Astrocyte of the cerebellum (primary cell): ENCODE data around the gene MINK1.

Experiments
- DNase-seq: peaks from one replicate; pipeline ENCODE4 v3.0.0-alpha.2; 2011; ENCODE audit warnings: low read depth
- H3K4me3 ChIP-seq: 2 replicates; pipeline ENCODE4 v1.5.1; 2011; ENCODE audit warnings: mild to moderate bottlenecking, low read depth, low read length, moderate library complexity
- in situ Hi-C: cut with HindIII; loops from 2 replicates; pipeline ENCODE4 v1.10.0; 2017; ENCODE audit warnings: low sequenced_read_pairs
- TF ChIP-seq, protein P1 (sequence below): IDR thresholded peaks from 2 replicates; pipeline ENCODE4 v1.5.1; 2012; ENCODE audit warnings: low read length, low read depth, moderate library complexity, mild to moderate bottlenecking; ENCODE audit errors: missing control alignments

MINK1 gene

DNA sequence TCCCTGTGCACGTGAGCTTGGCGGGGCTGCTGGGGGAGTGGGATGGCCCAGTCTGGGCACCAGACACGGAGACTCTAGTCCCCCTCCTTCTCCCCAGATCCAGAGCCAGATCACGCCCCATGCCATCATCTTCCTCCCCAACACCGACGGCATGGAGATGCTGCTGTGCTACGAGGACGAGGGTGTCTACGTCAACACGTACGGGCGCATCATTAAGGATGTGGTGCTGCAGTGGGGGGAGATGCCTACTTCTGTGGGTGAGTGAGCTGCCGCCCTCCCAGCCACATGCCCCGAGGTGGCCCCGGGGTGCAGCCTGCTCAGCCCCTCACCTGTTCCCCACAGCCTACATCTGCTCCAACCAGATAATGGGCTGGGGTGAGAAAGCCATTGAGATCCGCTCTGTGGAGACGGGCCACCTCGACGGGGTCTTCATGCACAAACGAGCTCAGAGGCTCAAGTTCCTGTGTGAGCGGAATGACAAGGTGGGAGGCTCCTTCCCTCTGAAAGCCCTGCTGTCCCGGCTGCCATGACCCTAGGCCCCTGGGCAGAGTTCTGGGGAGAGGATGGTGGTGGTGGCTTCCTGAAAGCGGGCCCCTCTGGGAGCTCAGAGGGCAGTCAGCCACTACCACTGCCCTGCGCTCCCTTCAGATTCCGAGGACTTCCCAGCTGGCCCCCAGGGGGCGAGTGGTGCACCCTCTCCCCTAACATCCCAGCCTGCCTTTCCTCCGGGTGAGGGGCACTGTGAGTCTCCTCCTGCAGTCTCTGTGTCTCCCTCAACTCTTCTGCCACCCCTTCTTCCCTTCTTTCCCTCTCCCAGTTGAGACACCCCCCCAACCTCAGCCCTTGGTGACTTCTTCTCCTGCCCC, 63.4 kb downstream of the MINK1 start:
- TF ChIP-seq, protein P1, sequence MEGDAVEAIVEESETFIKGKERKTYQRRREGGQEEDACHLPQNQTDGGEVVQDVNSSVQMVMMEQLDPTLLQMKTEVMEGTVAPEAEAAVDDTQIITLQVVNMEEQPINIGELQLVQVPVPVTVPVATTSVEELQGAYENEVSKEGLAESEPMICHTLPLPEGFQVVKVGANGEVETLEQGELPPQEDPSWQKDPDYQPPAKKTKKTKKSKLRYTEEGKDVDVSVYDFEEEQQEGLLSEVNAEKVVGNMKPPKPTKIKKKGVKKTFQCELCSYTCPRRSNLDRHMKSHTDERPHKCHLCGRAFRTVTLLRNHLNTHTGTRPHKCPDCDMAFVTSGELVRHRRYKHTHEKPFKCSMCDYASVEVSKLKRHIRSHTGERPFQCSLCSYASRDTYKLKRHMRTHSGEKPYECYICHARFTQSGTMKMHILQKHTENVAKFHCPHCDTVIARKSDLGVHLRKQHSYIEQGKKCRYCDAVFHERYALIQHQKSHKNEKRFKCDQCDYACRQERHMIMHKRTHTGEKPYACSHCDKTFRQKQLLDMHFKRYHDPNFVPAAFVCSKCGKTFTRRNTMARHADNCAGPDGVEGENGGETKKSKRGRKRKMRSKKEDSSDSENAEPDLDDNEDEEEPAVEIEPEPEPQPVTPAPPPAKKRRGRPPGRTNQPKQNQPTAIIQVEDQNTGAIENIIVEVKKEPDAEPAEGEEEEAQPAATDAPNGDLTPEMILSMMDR, result no peak
- in situ Hi-C loops, result no loop called here
- no peak for DNase-seq
- no peak overlapping the region for H3K4me3 ChIP-seq

DNA sequence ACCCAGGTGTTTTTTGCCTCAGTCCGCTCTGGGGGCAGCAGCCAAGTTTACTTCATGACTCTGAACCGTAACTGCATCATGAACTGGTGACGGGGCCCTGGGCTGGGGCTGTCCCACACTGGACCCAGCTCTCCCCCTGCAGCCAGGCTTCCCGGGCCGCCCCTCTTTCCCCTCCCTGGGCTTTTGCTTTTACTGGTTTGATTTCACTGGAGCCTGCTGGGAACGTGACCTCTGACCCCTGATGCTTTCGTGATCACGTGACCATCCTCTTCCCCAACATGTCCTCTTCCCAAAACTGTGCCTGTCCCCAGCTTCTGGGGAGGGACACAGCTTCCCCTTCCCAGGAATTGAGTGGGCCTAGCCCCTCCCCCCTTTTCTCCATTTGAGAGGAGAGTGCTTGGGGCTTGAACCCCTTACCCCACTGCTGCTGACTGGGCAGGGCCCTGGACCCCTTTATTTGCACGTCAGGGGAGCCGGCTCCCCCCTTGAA, 64.1 kb downstream of the MINK1 start:
- H3K4me3 ChIP-seq, result no peak overlapping the region
- in situ Hi-C loops, result no loop called here
- TF ChIP-seq, protein P1, result no peak
- DNase-seq, result no peak

DNA sequence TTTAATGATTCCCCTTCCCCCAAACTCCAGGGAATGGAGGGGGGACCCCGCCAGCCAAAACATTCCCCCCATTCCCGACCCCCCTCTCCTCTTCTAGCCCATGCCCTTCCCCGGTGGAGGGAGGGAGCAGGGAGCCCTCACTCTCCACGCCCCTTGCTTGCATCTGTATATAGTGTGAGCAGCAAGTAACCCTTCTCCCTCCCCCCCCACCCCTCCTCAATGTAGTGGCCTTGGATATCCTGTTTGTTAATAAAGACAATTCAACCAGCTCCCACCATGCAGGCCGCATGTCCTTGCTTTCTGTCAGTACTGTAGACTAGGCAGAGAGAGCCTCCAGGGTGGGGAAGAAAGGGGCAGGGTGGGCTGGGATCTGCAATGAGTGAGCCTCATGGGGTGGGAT, 64.6 kb downstream of the MINK1 start:
- in situ Hi-C loops, result no loop called here
- DNase-seq, result no peak
- TF ChIP-seq, protein P1, result no peak
- H3K4me3 ChIP-seq, result no peak overlapping the region

DNA sequence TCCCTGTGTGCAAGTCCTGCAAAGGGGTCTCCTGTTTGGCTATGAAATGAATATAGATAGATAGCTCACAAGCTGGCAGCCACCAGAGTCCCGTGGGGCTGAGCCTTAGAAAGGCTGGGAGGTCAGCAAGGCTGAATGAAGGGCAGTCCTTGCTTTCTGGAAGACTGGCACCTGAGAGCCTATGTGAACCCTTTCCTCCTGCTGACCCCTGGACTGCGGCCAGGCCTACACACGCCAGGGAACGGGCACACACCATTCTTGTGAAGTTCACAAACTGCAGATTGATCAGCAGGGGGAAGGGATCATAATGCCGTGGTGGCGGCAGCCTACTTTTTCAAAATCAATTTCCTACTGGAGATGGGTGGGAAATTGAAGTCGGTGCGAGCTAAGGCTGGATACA, 65.2 kb downstream of the MINK1 start:
- no peak overlapping the region for H3K4me3 ChIP-seq
- in situ Hi-C loops, result no loop called here
- TF ChIP-seq, protein P1, result no peak
- no peak for DNase-seq

DNA sequence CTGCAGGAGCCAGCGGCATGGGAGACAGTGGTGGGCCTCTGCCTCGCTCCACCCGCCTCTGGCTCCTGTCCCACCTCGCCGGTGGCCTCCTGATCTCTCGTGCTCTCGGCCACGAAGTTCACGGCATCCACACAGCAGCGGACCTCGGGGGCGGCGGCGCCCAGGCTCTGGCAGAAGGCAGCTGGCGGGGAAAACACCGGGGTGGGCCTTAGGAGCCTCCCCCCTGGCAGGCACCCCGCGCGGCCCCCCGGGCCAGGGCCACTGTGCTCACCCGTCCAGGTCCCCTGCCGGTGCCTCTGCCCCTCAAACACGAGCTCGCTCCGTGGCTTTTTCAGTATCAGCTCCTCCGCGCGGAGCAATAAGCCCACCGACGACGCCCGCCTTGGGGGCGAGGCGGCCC, 65.8 kb downstream of the MINK1 start:
- TF ChIP-seq, protein P1, result no peak
- peak overlapping the region; percentile 34 for H3K4me3 ChIP-seq
- in situ Hi-C loops, result no loop called here
- no peak for DNase-seq

DNA sequence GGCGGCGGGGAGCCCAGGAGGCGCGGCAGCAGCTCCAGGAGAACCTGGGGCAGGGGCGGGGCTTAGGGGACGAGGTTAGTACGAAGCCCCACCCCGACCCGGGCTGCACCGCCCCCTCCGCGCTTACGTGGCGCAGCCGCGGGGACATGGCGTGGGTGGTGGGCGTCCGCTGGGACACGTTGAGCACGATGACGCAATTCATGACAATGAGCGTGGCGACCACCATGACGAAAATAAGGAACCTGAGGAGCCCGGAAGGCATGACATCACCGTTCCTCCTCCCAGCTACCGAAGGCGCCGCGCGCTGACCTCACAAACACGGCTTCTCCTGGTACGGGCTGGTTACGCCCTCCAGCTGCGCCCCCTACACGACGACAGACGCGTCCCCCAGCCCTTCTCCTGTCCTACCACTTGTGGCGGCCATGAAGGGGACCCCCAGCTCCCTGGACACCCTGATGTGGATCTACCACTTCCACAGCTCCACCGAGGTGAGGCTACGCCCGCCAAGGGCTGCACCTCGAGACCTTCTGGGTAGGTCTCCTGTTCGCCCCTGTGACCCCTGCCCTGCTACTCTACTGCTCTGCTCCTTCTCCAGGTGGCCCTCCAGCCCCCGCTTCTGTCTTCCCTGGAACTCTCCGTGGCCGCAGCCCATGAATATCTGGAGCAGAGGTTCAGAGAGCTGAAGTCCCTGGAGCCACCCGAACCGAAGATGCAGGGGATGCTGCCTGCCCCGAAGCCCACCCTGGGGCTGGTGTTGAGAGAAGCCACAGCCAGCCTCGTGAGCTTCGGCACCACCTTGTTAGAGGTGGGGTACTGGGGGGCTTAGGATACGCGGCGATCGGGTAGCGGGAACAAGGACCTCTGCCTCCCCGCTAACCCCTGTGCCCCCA, 66.4 kb downstream of the MINK1 start, which contains the start of gene C17orf107:
TSS of gene C17orf107 (plus strand) at position 196 of the 890 bp plus-strand sequence. CDS start at position 423, 227 bp downstream.
- peak within 1 kb of the TSS; percentile 34 for H3K4me3 ChIP-seq
- in situ Hi-C loops, result no loop called here
- DNase-seq, result peak; percentile 23
- TF ChIP-seq, protein P1, result no peak
